CD4-positive, alpha-beta T cell treated with Interleukin-6 for 4 hours (primary cell): ENCODE measurements around the gene AMBRA1.

Experiments
- DNase-seq: peaks from one replicate; pipeline ENCODE4 v3.0.0-alpha.2; 2020; ENCODE audit warnings: mixed read lengths

AMBRA1 gene

DNA sequence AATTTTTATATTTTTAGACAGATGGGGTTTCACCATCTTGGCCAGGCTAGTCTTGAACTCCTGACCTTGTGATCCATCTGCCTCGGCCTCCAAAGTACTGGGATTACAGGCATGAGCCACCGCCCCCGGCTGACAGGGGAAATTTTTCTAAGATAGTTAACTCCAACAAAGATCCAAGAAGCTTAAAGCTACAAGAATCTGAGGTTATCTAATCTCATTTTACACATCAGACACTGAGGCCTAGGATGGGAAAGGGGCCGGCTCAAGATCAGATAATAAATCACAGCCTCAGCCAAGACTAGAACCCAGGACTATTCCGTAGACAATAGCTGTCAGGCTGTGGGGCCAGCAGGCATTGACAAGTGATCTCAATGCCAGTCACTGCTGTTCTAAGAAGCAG lies 94.0 kb downstream of the AMBRA1 start:
- DNase-seq, result no peak

GRCh38 chr11:46498968-46499367 lies 94.9 kb downstream of the AMBRA1 start:
- no peak for DNase-seq

DNA sequence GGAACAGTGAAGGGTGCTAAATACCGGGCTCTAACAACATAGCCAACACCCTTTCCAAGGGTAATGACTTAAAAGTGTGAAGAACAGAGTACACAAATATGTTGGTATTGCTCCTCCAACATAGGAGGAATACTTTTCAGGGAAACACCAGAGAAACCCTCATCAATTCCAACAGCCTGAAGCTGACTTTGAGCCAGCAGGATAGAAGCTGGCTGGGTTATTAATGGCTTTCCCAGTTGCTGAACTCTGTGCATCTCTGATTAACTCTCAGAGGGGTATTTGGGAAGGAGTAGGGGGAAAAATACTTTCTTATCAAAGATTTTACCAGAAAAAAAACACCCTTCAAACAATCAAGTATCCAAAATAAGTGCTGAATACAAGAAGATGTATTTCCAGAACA lies 95.6 kb downstream of the AMBRA1 start:
- DNase-seq, result no peak

- no peak for DNase-seq
Observed at GRCh38 chr11:46497498-46497897, 96.3 kb downstream of the AMBRA1 start.

GRCh38 chr11:46493791-46494190 lies 100.0 kb downstream of the AMBRA1 start:
- no peak for DNase-seq

DNA sequence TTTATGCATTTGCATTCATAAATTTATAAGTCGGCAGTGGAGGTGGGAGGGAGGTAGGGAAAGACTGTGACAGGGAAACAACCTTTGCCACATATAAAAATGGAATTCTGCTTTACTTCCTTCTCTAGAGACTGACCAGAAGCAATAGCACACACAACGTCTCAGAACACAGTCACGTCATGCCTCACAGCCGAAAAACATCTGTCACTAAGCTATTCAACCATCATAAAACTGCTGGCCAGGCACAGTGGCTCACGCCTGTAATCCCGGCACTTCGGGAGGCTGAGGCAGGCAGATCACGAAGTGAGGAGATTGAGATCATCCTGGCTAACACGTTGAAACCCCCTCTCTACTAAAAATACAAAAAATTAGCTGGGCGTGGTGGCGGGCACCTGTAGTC lies 101.3 kb downstream of the AMBRA1 start:
- no peak for DNase-seq

GRCh38 chr11:46491661-46492330 lies 102.0 kb downstream of the AMBRA1 start:
- DNase-seq, result no peak

DNA sequence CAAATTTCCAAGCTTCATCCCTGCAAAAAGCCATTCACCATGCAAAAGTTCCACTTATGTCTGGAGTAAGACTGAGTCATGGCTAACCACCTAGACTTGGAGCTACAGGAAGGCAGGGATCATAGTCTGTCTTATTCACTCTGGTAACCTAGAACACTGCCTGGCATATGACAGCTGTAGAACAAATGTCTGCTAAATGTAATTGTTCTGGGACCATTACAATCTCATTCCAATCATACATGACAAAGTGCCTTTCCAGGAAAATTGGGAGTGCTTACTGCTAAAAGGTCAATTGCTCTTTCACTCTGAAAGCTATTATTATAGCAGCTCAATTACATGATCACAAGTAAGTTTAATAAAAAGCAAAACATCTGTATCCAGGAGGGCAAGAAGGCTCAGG lies 103.2 kb downstream of the AMBRA1 start:
- no peak for DNase-seq

GRCh38 chr11:46489656-46490560 lies 103.9 kb downstream of the AMBRA1 start:
- DNase-seq, result peak; percentile 41

- no peak for DNase-seq
Observed at GRCh38 chr11:46485856-46486443, 107.9 kb downstream of the AMBRA1 start.

DNA sequence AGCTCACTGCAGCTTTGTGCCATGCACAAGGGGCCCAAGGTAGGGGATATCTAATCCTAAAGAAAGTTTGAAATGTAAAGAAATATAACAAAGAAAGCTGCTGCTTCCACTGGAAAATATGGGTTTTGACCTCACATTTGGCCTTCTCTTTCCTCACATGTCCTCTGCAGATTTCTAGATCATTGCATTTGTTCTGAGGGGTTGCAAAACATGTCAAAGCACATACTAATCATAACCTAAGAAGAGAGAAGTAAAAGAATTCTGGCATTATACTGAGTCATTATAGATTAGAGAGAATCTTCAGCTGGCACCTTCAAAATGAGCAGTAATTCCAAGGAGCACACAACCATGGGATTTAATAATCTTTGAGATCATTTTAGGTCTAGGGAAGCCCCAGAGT lies 109.7 kb downstream of the AMBRA1 start:
- no peak for DNase-seq

DNA sequence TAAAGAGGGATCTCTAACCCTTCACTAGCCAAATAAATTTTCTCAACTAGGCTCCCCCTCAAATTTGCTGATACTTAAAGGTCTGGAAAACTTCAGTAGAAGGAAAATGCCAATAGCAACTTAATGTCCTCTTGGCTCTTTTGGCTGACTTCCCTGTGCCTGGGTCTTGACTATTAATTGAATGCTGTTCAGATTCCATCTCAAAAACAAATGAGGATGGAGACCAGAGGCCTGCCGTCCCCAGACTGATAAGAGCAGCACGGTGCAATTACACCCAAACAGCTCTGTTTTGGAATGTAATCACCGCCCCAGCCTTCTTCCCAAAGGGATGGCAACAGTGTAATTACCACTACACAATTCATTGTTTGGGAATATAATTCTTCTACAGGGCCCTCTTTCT lies 112.9 kb downstream of the AMBRA1 start:
- DNase-seq, result no peak

- no peak for DNase-seq
Observed at GRCh38 chr11:46480166-46480726, 113.6 kb downstream of the AMBRA1 start.

DNA sequence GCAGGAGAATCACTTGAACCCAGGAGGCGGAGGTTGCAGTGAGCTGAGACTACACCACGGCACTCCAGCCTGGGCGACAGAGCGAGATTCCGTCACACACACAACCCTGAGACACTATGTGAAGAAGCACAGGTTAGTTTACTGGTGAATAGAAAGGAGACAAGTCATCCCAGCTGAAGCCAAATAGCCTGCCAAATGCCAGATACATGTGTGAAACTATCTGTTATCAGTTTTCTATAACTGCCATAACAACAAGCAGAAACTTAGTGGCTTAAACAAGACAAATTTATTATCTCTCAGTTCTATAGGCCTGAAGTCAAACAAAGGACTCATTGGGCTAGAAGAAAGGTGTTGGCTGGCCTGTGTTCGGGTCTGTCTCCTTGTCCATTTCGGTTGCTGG lies 114.2 kb downstream of the AMBRA1 start:
- no peak for DNase-seq

GRCh38 chr11:46478196-46478595 lies 115.6 kb downstream of the AMBRA1 start:
- DNase-seq, result no peak

DNA sequence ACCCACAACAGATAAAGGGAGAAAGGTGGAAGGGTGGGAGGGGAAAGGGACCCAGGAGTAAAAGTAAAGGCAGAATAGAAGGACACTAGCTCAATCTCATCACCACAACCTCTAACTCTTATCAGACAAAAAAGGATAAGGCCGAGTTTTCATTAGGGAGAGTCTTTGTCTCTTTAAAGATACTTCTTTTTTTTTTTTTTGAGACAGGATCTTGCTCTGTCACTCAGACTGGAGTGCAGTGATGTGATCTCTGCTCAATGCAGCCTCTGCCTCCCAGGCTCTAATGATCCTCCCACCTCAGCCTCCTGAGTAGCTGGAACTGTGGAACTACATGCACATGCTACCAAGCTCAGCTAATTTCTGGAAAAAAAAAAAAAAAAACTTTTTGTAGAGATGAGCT lies 116.7 kb downstream of the AMBRA1 start:
- DNase-seq, result no peak

DNA sequence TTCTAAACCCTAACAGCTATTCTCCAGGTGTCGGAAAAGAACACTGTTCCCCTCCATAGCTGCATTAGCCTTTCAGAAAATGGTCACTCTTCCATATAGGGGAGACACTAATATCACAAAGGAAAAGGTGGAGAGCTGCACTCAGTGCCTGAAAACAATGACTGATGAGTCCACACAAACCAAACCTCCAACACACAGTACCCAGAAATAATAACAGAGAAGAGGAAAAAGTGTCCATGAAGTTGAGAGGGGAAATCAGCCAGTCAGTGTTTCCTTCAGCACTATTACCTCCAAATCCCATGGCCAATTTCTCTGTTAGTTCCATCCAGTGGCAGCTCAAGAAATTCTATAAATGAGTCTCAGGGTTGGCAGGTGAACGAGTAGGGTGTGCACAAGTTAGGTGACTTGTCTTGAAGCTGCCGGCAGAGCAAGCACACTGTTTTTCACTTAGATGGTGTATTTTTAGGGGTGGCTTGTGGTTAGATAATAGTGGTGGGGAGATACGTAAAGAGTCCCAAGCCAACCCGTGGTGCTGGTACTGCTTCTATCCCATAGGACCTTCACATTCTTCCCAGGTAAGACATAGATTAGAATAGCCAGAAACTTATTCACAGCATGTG lies 117.8 kb downstream of the AMBRA1 start:
- DNase-seq, result no peak

DNA sequence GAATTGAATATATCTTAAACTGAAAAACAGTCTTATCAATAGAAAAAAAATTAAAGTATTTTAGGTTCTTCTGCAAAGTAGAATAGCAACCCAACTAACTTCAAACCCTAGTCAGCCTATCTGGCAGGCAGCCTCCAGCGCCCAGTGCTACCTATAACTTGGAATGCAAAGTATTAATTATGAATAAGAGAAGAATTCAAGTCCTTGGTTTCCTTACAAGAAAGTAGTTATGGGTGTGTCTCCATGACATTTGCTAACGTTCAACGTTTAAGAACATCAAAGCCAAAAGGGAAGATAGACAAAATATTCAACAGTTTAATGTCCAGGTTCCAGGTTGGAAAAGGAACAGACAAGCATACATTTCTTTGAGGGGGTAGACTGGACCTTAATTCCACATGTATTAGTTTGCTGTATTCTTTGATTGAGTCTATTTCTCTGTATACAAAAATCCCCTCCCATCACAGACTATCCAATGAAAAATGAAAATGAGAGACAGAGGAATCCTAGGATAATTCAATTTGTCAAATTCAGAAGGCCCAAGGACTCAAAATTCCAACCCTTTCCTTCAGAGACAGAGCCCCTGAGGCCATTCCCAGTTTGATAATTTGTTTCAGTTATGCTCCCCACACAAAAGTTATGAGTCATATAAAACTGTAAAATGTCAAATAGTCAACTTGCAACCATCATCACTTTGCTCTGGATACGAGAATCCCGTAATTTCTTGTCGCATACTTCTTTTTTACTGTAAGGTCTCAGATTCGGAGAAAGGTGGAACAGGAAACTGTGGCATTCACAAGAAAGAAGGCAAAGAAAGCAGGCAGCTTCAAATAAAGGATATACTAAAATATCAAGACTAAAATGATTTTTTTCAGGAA lies 118.5 kb downstream of the AMBRA1 start:
- no peak for DNase-seq

GRCh38 chr11:46472662-46472994 lies 121.2 kb downstream of the AMBRA1 start:
- no peak for DNase-seq

DNA sequence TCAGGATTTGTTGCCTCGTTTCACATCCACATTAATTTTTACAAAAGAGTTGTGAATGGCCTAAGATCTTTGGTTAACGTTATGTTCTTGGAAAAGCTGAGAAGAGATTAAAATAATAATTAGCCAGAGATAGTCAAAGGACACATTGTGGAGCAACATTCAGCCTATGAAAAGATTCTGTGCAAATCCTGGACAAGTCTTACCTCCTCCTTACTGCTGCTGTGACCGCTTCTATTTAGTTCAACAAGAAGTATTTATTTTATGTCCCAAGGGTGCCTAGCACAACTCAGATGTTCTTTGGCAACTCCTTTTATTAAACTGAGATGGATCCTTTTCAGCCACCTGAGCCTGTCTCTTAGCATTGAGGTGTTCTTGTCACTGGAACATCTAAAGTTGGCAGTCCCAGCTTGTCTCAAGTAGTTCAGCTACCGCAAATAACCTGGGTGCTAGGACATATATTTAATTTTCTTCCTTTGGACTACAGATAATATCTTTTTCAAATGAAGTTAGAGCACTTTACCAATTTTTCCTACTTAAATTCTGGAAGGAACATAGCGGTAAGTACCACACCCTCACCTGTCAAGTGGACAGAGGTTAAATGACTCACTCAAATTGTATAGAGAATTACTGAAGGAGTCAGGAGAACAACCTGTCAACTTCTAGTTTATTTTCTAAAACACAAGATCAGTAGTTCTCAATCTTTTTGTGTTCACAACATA lies 121.7 kb downstream of the AMBRA1 start:
- DNase-seq, result no peak

DNA sequence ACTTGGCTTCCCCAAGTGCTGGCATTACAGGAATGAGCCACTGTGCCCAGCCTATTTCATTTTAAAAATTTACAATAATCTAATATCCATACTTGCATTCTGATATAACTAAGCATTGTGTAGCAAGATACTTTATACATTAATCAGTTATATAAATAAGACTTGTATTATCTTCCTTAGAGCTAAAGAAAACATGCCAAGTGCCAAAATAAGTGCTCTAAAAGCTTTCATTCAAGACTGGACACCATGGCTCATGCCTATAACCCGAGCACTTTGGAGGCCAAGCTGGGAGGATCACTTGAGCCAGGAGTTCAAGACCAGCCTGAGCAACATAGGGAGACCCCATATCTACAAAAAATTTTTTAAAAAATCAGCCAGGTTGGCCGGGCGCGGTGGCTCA lies 123.9 kb downstream of the AMBRA1 start:
- no peak for DNase-seq

- DNase-seq, result no peak
Observed at GRCh38 chr11:46465683-46466082, 128.1 kb downstream of the AMBRA1 start.
